H9 (cell line): ENCODE results near the gene BLMH. TPM values are rescaled to one million over a fixed set of nuclear protein-coding genes. Genes with fewer than 3 reads are reported as not detected.

Experiments
- DNase-seq: peaks from one replicate; pipeline ENCODE4 v3.0.0-alpha.2; 2017
- H2AFZ ChIP-seq: one replicate; pipeline ENCODE4 v1.6.1; 2013; ENCODE audit warnings: mild to moderate bottlenecking, low read length, control low read depth, moderate library complexity
- H2AK5ac ChIP-seq: 2 replicates; pipeline ENCODE4 v1.6.1; 2013; ENCODE audit warnings: low read length, control low read depth, mixed read lengths; ENCODE audit not compliant: insufficient read length
- H2BK120ac ChIP-seq: one replicate; pipeline ENCODE4 v1.6.1; 2013; ENCODE audit warnings: low read depth, mild to moderate bottlenecking, low read length, control low read depth, inconsistent platforms; ENCODE audit not compliant: poor library complexity, severe bottlenecking
- H2BK12ac ChIP-seq: 2 replicates; pipeline ENCODE4 v1.6.1; 2013; ENCODE audit warnings: low read length, control low read depth, mixed read lengths, low read depth; ENCODE audit not compliant: insufficient read length
- H2BK15ac ChIP-seq: 2 replicates; pipeline ENCODE4 v1.6.1; 2013; ENCODE audit warnings: low read depth, low read length, control low read depth
- H2BK20ac ChIP-seq: one replicate; pipeline ENCODE4 v1.6.1; 2013; ENCODE audit warnings: low read depth, mild to moderate bottlenecking, low read length, control low read depth, inconsistent platforms; ENCODE audit not compliant: poor library complexity, severe bottlenecking
- H2BK5ac ChIP-seq: 2 replicates; pipeline ENCODE4 v1.6.1; 2013; ENCODE audit warnings: low read length, control low read depth, mixed read lengths; ENCODE audit not compliant: insufficient read length
- H3K14ac ChIP-seq: 2 replicates; pipeline ENCODE4 v1.6.1; 2013; ENCODE audit warnings: low read length, control low read depth; ENCODE audit not compliant: insufficient read depth
- H3K18ac ChIP-seq: 2 replicates; pipeline ENCODE4 v1.6.1; 2013; ENCODE audit warnings: low read depth, mild to moderate bottlenecking, mixed read lengths, low read length, control low read depth; ENCODE audit not compliant: insufficient read length
- H3K23ac ChIP-seq: 2 replicates; pipeline ENCODE4 v1.6.1; 2013; ENCODE audit warnings: low read length, control low read depth, mixed read lengths, low read depth; ENCODE audit not compliant: insufficient read length
- H3K23me2 ChIP-seq: 2 replicates; pipeline ENCODE4 v1.6.1; 2013; ENCODE audit warnings: low read depth, mild to moderate bottlenecking, mixed read lengths, low read length, control low read depth; ENCODE audit not compliant: insufficient read length, poor library complexity, severe bottlenecking
- H3K27ac ChIP-seq: 2 replicates; pipeline ENCODE4 v1.5.1; 2013; ENCODE audit warnings: low read length, control low read depth, mixed read lengths, low read depth; ENCODE audit not compliant: insufficient read length
- H3K27me3 ChIP-seq: 2 replicates; pipeline ENCODE4 v1.6.1; 2013; ENCODE audit warnings: low read length, control low read depth, inconsistent platforms; ENCODE audit not compliant: insufficient read depth
- H3K4ac ChIP-seq: 2 replicates; pipeline ENCODE4 v1.6.1; 2013; ENCODE audit warnings: low read depth, mild to moderate bottlenecking, control low read depth, inconsistent platforms, low read length, moderate library complexity
- H3K4me1 ChIP-seq: 2 replicates; pipeline ENCODE4 v1.6.1; 2013; ENCODE audit warnings: low read length, control low read depth, inconsistent platforms; ENCODE audit not compliant: insufficient read depth
- H3K4me2 ChIP-seq: 2 replicates; pipeline ENCODE4 v1.6.1; 2013; ENCODE audit warnings: low read length, control low read depth, mixed read lengths; ENCODE audit not compliant: insufficient read length, insufficient read depth
- H3K56ac ChIP-seq: 2 replicates; pipeline ENCODE4 v1.6.1; 2013; ENCODE audit warnings: low read depth, mild to moderate bottlenecking, mixed read lengths, low read length, control low read depth; ENCODE audit not compliant: insufficient read length
- H3K79me1 ChIP-seq: 2 replicates; pipeline ENCODE4 v1.6.1; 2013; ENCODE audit warnings: low read depth, mild to moderate bottlenecking, moderate library complexity, low read length, control low read depth, inconsistent platforms; ENCODE audit not compliant: insufficient read depth, poor library complexity, severe bottlenecking
- H3K79me2 ChIP-seq: 2 replicates; pipeline ENCODE4 v1.6.1; 2013; ENCODE audit warnings: low read length, control low read depth, inconsistent platforms; ENCODE audit not compliant: insufficient read depth
- H3K9ac ChIP-seq: 2 replicates; pipeline ENCODE4 v1.6.1; 2013; ENCODE audit warnings: low read length, control low read depth, mixed read lengths; ENCODE audit not compliant: insufficient read length; ENCODE audit errors: extremely low read depth
- H3K9me3 ChIP-seq: one replicate; pipeline ENCODE4 v1.6.1; 2013; ENCODE audit warnings: low read depth, low read length, inconsistent platforms; ENCODE audit not compliant: control insufficient read depth
- H3T11ph ChIP-seq: one replicate; pipeline ENCODE4 v1.6.1; 2013; ENCODE audit warnings: mild to moderate bottlenecking, low read length, control low read depth, inconsistent platforms
- H4K20me1 ChIP-seq: one replicate; pipeline ENCODE4 v1.6.1; 2013; ENCODE audit not compliant: control insufficient read depth, insufficient read length, insufficient read depth
- H4K5ac ChIP-seq: 2 replicates; pipeline ENCODE4 v1.6.1; 2013; ENCODE audit warnings: low read depth, mild to moderate bottlenecking, mixed read lengths, low read length, control low read depth; ENCODE audit not compliant: insufficient read length
- H4K8ac ChIP-seq: replicated peaks from 2 replicates; pipeline ENCODE4 v1.6.1; 2013; ENCODE audit warnings: low read length, control low read depth, mixed read lengths, low read depth; ENCODE audit not compliant: insufficient read length
- H4K91ac ChIP-seq: 2 replicates; pipeline ENCODE4 v1.6.1; 2013; ENCODE audit warnings: low read depth, mild to moderate bottlenecking, moderate library complexity, mixed read lengths, low read length, control low read depth; ENCODE audit not compliant: insufficient read length
- H3K27ac Mint-ChIP-seq, 3 experiments: 2 replicates in 2 of 3; 3 replicates in 1 of 3; pipeline ENCODE4 v1.8.0; 2020 to 2021; ENCODE audit warnings: mixed read lengths in 3 of 3, mild to moderate bottlenecking in 1 of 3, moderate library complexity in 1 of 3
- H3K27me3 Mint-ChIP-seq: 2 replicates; pipeline ENCODE4 v1.8.0; 2021; ENCODE audit warnings: low read depth, mild to moderate bottlenecking, moderate library complexity, mixed read lengths
- H3K36me3 Mint-ChIP-seq, 3 experiments: 2 replicates in 2 of 3; 3 replicates in 1 of 3; pipeline ENCODE4 v1.8.0; 2020 to 2021; ENCODE audit warnings: low read depth in 3 of 3, mixed read lengths in 3 of 3; ENCODE audit not compliant: insufficient read depth in 1 of 3
- H3K4me1 Mint-ChIP-seq, 2 experiments: 2 replicates each; pipeline ENCODE4 v1.8.0; 2020; ENCODE audit warnings: mixed read lengths in 2 of 2
- H3K4me3 Mint-ChIP-seq, 2 experiments: 2 replicates in 1 of 2; 3 replicates in 1 of 2; pipeline ENCODE4 v1.8.0; 2020 to 2021; ENCODE audit warnings: mild to moderate bottlenecking in 2 of 2, mixed read lengths in 2 of 2, moderate library complexity in 1 of 2
- H3K9me3 Mint-ChIP-seq, 2 experiments: 2 replicates in 1 of 2; 3 replicates in 1 of 2; pipeline ENCODE4 v1.8.0; 2020; ENCODE audit warnings: mild to moderate bottlenecking in 2 of 2, mixed read lengths in 2 of 2, moderate library complexity in 1 of 2
- WGBS: extraction: QIAGEN DNeasy Blood & Tissue Kit; methylation state at CpG from one replicate; pipeline ENCODE4 v1.1.7; 2013; ENCODE audit warnings: missing lambda C conversion rate, low lambda C conversion rate, mixed read lengths; ENCODE audit not compliant: insufficient read length; ENCODE audit errors: extremely low coverage; 5-methylcytosine and 5-hydroxymethylcytosine counted together
- total RNA-seq: library from RNA; stranded (reverse); gene quantifications from 2 replicates; pipeline ENCODE4 v1.2.1, GENCODE V29; 2021
- TF ChIP-seq, protein P1 (sequence below): fragments of 200-600 bp; sonication (generic); conservative IDR thresholded peaks from 3 replicates; pipeline ENCODE4 v1.8.0; 2021; ENCODE audit warnings: antibody characterized with exemption, mild to moderate bottlenecking

Gene BLMH
- total RNA-seq, 1 experiment from 2014 or later = 74.7 TPM

DNA sequence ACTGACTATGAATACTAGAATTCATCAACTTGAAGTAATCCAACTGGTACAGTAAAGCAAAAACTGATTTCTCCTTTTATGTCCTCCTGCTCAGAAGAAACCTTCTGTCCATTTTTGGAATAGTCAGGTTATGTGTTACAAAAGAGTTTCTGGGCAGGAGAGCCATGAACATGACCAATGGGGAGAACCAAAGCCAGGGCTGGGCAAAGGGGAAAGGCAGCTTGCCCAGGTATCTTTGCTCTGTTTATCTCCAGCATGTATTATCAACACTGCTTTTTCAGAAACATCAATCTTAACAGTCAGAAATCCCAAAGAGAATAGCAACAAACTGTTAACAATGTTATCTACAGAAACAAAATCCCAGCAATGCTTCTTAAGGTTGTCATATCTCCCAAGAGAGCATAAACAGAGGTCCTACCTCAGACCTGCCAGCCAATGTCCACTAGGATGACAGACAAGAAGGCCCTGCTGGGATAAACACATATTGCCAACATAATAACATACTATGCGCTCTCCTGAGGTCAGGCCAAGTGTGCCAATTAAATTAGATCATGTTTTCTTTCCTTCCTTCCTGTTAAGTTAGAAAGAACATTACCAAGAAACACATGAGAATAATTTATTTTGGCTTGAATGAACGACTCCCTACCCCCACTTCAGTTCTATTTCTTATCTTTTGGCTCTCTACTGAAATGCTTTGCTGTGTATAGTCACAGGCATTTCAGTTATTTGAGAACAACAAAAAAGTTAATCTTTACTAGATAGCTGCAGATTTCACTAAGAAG is 28.0 kb downstream of the BLMH start:
- TF ChIP-seq, protein P1, sequence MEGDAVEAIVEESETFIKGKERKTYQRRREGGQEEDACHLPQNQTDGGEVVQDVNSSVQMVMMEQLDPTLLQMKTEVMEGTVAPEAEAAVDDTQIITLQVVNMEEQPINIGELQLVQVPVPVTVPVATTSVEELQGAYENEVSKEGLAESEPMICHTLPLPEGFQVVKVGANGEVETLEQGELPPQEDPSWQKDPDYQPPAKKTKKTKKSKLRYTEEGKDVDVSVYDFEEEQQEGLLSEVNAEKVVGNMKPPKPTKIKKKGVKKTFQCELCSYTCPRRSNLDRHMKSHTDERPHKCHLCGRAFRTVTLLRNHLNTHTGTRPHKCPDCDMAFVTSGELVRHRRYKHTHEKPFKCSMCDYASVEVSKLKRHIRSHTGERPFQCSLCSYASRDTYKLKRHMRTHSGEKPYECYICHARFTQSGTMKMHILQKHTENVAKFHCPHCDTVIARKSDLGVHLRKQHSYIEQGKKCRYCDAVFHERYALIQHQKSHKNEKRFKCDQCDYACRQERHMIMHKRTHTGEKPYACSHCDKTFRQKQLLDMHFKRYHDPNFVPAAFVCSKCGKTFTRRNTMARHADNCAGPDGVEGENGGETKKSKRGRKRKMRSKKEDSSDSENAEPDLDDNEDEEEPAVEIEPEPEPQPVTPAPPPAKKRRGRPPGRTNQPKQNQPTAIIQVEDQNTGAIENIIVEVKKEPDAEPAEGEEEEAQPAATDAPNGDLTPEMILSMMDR = no peak
- DNase-seq = no peak

More for the DNA sequence above, 28.0 kb downstream of the BLMH start:
- H3K27me3 Mint-ChIP-seq = no peaks in the 10 kb centered on the region
- Histone ChIP-seq H3K23me2 (no peaks in the 10 kb centered on the region), H3K23ac (no peak overlapping the region), H2BK120ac (no peak overlapping the region), H3K79me2 (no peaks in the 10 kb centered on the region), H3K56ac (no peak overlapping the region), H4K91ac (no peak overlapping the region), H4K5ac (no peak overlapping the region), H3K4ac (no peak overlapping the region), H2AFZ (no peak overlapping the region), H2BK15ac (no peak overlapping the region), H3K18ac (no peak overlapping the region), H4K20me1 (no peaks in the 10 kb centered on the region), H3K9ac (no peak overlapping the region), H3T11ph (no peak overlapping the region), H3K27me3 (no peaks in the 10 kb centered on the region), H2AK5ac (no peak overlapping the region), H4K8ac (no peak overlapping the region), H3K4me1 (no peaks in the 10 kb centered on the region), H3K4me2 (no peak overlapping the region), H3K9me3 (no peaks in the 10 kb centered on the region), H3K27ac (no peak overlapping the region), H2BK5ac (no peak overlapping the region), H3K79me1 (no peaks in the 10 kb centered on the region), H3K14ac (no peak overlapping the region), H2BK12ac (no peak overlapping the region), H2BK20ac (no peak overlapping the region)
- no peak overlapping the region for H3K27ac Mint-ChIP-seq
- H3K4me3 Mint-ChIP-seq = no peak overlapping the region
- H3K4me1 Mint-ChIP-seq = no peaks in the 10 kb centered on the region
- H3K36me3 Mint-ChIP-seq = peaks cover 0 to 51% (median 19%) of the 10 kb centered on the region in 3 experiments; a peak in 6 of 7 replicates
- no CpG with 5 or more reads among the region's 2 CpGs for WGBS
- no peaks in the 10 kb centered on the region for H3K9me3 Mint-ChIP-seq
